ENCODE results near the gene GNB2.
"Not testable (repeated sequence)": the region's sequence is repeated elsewhere in the genome, so short reads cannot be mapped to it uniquely, and the experiment has no call there.

Gene GNB2

DNA sequence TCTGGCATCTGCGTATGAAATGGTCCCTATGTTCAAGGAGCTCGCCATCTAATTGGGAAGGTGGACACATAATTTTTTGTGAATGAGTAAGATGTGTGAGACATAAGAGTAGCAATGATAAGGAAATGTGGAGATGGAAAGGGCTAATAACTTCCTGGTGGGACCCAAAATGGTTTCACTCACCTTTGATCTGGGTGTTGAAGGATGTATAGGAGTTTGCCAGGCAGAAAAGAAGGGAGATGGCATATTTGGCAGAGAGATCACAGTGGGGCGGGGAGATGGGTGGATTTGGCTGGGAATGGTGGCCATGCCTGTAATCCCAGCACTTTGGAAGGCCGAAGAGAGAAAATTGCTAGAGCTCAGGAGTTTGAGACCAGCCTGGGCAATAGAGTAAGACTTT lies 36.9 kb downstream of the GNB2 start:
- TF ChIP-seq, protein P1, sequence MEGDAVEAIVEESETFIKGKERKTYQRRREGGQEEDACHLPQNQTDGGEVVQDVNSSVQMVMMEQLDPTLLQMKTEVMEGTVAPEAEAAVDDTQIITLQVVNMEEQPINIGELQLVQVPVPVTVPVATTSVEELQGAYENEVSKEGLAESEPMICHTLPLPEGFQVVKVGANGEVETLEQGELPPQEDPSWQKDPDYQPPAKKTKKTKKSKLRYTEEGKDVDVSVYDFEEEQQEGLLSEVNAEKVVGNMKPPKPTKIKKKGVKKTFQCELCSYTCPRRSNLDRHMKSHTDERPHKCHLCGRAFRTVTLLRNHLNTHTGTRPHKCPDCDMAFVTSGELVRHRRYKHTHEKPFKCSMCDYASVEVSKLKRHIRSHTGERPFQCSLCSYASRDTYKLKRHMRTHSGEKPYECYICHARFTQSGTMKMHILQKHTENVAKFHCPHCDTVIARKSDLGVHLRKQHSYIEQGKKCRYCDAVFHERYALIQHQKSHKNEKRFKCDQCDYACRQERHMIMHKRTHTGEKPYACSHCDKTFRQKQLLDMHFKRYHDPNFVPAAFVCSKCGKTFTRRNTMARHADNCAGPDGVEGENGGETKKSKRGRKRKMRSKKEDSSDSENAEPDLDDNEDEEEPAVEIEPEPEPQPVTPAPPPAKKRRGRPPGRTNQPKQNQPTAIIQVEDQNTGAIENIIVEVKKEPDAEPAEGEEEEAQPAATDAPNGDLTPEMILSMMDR (IDR thresholded peaks at IDR 0.05; ENCODE audit: borderline replicate concordance, insufficient read depth, low read depth, low read length) = no peak
- H3K4me3 ChIP-seq (ENCODE audit: low read depth, low read length) = no peak overlapping the region

DNA sequence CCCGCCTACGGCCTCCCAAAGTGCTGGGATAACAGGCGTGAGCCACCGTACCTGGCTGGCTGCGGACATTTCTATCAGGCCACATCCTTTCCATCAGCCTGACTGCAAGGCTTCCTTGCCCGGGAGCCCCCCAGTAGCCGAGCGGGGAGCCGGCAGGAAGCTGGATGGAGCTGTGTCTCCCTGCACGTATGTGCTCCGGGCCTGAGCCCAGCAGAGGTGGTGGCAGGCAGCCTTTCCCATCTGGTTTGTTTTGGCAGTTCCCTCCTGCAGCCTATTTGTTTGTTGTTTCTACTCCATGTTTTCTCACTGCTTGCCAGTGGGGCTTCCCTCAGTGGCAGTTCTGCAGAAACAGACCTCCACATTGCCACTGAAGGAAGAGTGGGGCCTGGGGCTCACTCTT lies 37.8 kb downstream of the GNB2 start:
- H3K4me3 ChIP-seq (ENCODE audit: low read depth, low read length) = no peak overlapping the region
- TF ChIP-seq, protein P1 (IDR thresholded peaks at IDR 0.05; ENCODE audit: borderline replicate concordance, insufficient read depth, low read depth, low read length) = no peak

DNA sequence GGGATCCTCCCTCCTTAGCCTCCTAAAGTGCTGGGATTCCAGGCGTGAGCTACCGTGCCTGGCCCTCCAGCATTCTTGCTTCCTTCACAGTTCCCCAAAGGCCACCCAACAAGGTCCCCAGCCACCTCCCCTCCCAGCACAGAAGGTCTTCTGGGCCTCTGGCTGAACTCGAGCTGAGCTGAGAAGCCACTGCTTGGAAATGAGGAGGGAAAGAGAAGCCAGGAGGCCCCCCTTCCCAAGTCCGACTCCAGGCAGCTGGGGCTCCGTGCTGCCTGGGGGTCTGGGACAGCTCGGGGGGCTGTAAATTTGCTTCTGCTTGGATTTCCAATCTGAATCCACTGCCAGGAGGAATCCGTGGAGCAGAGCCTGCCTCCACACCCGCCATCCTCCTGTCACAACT lies 41.2 kb downstream of the GNB2 start:
- TF ChIP-seq, protein P1 (IDR thresholded peaks at IDR 0.05; ENCODE audit: borderline replicate concordance, insufficient read depth, low read depth, low read length) = no peak
- H3K4me3 ChIP-seq (ENCODE audit: low read depth, low read length) = no peak overlapping the region

DNA sequence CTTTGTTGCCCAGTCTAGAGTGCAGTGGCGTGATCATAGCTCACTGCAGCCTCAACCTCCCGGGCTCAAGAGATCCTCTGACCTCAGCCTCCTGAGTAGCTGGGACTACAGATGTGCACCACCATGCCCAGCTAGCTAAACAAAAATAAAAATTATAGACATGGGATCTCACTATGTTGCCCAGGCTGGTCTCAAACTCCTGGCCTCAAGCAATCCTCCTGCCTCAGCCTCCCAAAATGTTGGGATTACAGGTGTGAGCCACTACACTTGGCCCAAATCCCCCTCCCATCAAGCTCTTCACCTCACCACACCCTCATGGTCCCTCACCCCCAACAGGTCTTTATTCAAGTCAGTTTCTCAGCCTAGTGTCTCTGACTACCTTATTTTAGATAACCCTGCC lies 43.5 kb downstream of the GNB2 start:
- not testable (repeated sequence) for H3K4me3 ChIP-seq (ENCODE audit: low read depth, low read length)

DNA sequence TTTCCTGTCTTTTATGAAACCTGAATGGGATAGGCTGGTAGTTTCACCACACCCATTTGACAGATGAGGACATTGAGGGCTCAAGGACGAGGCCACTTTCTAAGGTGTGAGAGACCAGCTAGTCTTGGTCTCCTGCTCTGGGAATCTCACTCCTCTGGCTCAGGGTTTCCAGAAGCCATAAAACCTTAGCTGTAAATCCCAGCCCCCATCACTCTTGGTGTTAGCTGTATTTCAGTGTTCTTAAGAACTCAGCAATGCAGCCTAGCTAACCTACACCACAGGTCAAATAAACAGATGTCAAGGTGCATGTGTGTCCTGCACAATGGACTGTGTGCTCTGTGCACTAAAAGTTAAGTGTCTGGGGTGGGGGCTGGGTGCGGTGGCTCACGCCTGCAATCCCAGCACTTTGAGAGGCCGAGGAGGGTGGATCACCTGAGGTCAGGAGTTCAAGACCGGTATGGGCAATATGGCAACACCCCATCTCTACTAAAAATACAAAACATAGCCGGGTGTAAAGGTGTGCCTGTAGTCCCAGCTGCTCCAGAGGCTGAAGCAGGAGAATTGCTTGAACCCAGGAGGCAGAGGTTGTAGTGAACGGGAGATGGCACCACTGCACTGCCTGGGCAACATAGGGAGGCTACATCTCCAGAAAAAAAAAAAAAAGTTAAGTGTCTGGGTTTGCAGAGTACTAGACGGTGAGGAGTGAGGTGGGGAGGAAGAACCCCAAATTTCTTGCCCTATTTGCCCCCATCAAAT lies 46.2 kb downstream of the GNB2 start:
- TF ChIP-seq, protein P1 (IDR thresholded peaks at IDR 0.05; ENCODE audit: borderline replicate concordance, insufficient read depth, low read depth, low read length) = no peak
- no peak overlapping the region for H3K4me3 ChIP-seq (ENCODE audit: low read depth, low read length)

DNA sequence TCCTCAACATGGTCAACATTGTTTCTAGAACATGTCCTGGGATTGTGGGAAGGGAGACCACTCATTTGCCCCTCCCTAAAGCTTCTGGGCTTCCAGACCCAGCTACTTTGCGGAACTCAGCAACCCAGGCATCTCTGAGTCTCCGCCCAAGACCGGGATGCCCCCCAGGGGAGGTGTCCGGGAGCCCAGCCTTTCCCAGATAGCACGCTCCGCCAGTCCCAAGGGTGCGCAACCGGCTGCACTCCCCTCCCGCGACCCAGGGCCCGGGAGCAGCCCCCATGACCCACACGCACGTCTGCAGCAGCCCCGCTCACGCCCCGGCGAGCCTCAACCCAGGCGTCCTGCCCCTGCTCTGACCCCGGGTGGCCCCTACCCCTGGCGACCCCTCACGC lies 46.7 kb downstream of the GNB2 start, which contains the start of gene EPO:
TSS of gene EPO (plus strand) at position 190 of the 392 bp plus-strand sequence. CDS start 513 bp downstream, outside the sequence.
- H3K4me3 ChIP-seq (ENCODE audit: low read depth, low read length) = no peak within 1 kb of the TSS
- TF ChIP-seq, protein P1 (IDR thresholded peaks at IDR 0.05; ENCODE audit: borderline replicate concordance, insufficient read depth, low read depth, low read length) = no peak

DNA sequence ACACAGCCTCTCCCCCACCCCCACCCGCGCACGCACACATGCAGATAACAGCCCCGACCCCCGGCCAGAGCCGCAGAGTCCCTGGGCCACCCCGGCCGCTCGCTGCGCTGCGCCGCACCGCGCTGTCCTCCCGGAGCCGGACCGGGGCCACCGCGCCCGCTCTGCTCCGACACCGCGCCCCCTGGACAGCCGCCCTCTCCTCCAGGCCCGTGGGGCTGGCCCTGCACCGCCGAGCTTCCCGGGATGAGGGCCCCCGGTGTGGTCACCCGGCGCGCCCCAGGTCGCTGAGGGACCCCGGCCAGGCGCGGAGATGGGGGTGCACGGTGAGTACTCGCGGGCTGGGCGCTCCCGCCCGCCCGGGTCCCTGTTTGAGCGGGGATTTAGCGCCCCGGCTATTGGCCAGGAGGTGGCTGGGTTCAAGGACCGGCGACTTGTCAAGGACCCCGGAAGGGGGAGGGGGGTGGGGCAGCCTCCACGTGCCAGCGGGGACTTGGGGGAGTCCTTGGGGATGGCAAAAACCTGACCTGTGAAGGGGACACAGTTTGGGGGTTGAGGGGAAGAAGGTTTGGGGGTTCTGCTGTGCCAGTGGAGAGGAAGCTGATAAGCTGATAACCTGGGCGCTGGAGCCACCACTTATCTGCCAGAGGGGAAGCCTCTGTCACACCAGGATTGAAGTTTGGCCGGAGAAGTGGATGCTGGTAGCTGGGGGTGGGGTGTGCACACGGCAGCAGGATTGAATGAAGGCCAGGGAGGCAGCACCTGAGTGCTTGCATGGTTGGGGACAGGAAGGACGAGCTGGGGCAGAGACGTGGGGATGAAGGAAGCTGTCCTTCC lies 47.3 kb downstream of the GNB2 start:
- TF ChIP-seq, protein P1 (IDR thresholded peaks at IDR 0.05; ENCODE audit: borderline replicate concordance, insufficient read depth, low read depth, low read length) = no peak
- no peak overlapping the region for H3K4me3 ChIP-seq (ENCODE audit: low read depth, low read length)

Measured in GM12875 (cell line).